Activated CD4-positive, alpha-beta T cell treated with anti-CD3 and anti-CD28 coated beads, Interleukin-2, Interleukin-6, amounts not matched to agents 100 ng/mL and 50 ng/mL, durations not matched to agents 16 hours and 8 hours (primary cell): ENCODE results near the gene RERE.

Source experiments
- DNase-seq: peaks from one replicate; pipeline ENCODE4 v3.0.0-alpha.2; 2020

Gene RERE

DNA sequence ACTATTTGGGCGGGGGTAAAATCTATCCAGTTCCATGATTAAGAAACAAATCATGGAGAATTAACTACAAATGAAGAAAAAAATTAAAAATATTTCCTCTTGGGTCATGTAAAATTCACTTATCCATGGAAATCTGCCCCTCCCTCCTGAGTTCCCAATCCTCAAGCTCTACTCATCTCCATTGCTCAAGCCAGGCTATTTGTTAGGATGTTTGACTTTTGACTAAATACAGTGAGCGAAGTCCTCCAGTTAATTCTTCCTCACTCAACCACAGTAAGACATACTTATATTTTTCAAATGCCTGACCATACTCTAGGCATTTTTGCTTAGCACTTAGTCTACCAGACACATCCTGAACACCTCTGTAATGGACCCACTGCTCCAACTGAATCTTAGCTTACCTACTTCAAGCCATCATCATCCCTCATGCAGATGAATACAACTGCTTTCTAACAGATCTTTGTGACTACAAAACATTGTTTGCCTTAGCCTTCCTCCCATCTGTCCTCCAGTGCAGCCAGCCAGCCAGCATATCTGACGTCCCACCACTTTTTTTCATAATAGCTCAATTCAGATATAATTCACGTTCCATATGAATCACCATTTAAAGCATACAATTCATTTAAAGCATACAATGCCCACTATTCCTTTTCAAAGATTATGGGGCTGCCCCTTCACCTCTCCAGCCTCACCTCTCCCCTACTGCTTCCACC lies 154.2 kb downstream of the RERE start:
- no peak for DNase-seq

DNA sequence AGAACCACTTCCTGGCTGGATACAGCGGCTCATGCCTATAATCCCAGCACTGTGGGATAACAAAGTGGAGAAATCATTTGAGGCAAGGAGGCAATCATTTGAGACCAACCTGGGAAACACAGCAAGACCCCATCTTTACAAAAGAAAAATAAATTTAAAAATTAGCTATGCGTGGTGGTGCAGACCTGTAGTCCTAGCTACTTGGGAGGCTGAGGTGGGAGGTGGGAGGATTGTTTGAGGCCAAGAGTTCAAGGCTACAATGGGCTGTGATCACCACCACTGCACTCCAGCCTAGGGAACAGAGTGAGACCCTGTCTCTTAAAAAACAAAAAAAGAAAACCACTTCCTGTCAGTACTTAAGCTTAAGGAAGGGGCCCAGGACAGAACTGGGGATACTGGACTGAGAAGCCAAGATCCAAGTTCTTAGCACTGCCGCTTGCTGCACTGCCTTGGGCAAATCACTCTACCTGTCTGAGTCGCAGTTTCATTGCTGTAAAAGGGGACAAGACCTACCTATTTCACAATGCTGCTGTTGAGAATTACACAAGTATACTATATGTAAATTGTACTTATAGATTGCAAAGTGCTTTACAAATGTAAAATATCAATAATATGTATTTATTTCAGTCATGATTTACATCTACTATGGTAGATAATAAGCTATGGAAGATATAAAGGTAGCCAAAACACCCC lies 154.9 kb downstream of the RERE start:
- DNase-seq = no peak

DNA sequence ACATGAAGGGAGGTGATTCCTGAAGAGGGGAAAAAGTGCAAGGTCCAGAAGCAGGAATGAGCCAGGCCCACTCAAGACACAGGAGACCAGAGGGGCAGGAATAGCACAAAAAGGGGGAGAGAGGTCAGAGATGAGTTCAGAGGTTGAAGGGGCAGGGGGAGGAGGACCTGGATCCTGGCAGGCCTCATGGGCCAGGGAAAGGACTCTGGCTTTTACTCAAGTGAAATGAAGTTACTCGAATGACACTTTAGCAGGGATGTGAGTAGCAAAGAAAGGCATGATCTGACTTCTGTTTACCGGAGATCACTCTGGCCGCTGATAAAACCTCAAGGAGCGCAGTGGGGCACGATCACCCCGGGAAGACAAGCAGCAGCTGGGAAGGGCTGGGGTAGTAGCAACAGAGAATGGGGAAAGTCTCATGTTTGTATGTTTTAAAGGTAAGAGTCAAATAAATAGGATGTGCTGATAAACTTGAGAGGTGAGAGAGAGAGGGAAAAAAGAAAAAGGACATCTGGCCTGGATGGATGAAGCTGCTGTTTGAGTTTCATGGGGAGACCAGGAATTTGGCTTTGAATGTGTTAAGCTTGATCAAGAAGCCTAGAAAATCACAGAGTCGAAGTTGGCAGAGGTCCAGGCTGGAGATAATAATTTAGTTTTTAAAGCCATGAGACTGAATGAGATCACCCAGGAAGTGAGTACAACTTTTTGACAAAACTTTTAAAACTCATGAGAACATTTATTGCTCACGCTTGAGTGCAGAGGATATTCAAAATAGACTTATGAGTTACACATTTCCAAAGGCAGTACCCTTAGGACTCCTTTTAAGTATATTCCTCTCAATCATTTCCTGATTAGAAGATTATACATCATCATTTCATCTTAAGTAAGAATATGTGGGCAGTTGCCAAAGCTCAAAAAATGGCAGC lies 156.0 kb downstream of the RERE start:
- DNase-seq = peak; percentile 51

- no peak for DNase-seq
Measured at GRCh38 chr1:8660411-8660828, 157.0 kb downstream of the RERE start.

GRCh38 chr1:8659593-8659992 lies 157.8 kb downstream of the RERE start:
- no peak for DNase-seq

DNA sequence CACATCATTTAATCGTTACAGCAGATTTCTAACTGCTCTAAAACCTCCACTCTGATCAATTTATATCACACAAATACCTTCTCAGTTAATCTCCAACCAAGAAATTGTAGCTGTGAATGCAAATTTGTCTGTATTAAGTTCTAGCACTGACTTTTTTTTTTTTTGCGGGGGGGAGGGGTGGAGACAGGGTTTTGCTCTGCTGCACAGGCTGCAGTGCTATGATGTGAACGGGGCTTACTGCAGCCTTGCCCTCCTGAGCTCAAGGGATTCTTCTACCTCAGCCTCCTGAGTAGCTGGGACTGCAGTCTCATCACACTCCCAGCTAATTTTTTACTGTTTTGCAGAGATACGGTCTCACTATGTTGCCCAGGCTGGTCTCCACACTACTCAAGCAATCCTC lies 163.6 kb downstream of the RERE start:
- no peak for DNase-seq

DNA sequence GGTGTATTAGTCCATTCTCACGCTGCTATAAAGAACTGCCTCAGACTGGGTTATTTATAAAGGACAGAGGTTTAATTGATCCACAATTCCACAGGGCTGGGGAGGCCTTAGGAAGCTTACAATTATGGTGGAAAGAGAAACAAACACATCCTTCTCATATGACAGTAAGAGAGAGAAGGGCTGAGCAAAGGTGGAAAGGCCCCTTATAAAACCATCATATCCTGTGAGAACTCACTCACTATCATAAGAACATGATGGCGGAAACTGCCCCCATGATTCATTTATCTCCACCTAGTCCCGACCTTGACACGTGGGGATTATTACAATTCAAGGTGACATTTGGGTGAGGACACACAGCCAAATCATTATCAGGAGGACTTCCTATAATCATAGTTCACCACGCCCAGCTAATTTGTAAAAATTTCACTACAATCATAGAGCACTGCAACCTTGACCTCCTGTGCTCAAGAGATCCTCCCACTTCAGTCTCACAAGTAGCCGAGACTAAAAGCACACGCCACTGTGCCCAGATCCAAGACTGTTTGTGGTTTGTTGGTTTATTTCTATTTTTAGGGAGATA lies 164.9 kb downstream of the RERE start:
- peak; percentile 44 for DNase-seq

- peak; percentile 29 for DNase-seq
Measured at GRCh38 chr1:8651962-8652361, 165.5 kb downstream of the RERE start.

- peak; percentile 38 for DNase-seq
Measured at GRCh38 chr1:8651236-8651890, 166.1 kb downstream of the RERE start.

DNA sequence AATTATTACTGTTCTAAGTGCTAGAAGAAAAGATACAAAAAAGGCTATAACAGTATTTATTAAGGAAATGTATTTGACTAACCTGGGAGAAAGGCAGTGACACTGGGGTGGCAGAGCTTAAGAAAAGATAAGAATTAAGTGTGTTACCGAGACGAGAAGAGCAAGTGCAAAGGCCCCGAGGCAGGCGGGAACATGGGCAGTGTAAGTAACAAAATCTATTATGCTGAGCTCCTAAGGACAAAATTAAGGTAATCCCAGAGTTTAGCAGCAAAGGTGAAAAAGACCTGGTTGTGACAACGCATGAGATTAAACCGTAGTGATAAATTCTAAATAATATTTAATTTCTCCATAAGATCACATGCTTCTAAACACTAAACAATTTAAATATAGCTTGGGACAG lies 167.6 kb downstream of the RERE start:
- no peak for DNase-seq

GRCh38 chr1:8649027-8649426 lies 168.4 kb downstream of the RERE start:
- DNase-seq = peak; percentile 82

- no peak for DNase-seq
Measured at GRCh38 chr1:8646996-8647395, 170.4 kb downstream of the RERE start.

GRCh38 chr1:8646189-8646588 lies 171.3 kb downstream of the RERE start:
- DNase-seq = no peak

- no peak for DNase-seq
Measured at GRCh38 chr1:8643542-8644536, 173.6 kb downstream of the RERE start.

DNA sequence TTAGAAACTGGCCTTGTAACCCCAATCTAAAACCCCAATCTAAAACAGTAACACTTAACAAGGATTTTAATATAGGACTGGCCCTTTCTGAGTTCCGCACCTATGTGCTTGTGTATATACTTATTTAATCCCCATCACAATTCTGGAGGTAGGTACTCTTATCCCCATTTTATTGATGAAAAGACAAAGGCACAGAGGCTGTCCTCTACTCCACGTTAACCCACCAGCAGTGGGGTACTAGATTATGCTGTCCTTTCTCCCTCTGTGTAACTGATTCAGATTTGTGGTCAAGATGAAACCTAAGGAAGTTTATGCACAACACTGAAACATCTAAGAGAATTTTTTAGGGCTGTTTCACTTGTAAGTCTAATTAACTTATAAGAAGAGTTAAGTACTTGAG lies 175.3 kb downstream of the RERE start:
- DNase-seq = no peak

GRCh38 chr1:8641377-8641997 lies 176.0 kb downstream of the RERE start:
- DNase-seq = no peak

GRCh38 chr1:8640950-8641349 lies 176.5 kb downstream of the RERE start:
- DNase-seq = no peak

DNA sequence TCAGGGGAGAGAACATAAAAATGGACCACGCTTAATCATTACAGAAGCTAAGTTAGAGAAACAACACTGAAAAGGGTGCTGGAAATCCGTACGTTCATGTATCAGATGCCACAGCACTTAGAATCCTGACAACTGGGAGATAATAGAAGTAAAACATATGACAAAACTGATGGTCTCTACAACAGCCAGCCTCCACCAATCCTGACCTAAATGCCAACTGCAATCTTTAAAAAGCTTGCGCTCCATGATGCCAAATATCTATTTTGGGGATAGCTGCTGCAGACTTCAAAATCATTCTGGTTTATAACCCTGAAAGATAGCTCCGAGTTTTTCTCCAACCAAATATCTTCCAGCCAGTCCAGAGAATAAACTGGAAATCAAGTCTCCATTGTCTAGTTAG lies 178.3 kb downstream of the RERE start:
- no peak for DNase-seq

DNA sequence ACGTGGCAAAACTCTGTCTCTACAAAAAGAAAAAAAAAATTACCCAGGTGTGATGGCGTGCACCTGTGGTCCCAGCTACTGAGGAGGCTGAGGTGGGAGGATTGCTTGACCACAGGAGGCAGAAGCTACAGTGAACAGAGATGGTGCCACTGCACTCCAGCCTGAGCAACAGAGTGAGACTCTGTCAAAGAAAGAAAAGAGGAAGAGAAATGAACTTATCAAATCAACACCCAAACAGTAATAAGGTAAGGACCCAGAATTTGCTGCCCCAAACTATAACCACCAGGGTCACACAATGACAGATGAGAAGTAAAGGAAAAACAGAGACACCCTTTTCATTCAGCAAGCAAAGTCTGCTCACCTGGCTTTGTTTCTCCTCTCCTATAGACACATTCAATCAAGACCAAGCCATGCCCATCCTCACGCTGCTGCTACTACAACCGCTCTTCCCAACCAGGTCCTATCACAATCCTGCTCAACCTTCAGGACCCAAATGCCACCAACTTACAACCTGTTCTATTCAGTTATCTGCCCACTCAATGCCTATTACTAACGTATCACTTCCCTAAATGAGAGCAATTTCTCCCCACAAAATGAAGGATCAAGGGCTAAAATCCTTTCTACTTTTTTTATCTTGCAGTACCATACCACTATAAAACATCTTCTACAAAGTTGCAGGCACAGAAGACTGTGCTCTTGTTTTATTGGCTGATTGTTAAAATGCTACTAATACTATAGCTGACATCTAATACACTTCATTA lies 183.5 kb downstream of the RERE start:
- no peak for DNase-seq

DNA sequence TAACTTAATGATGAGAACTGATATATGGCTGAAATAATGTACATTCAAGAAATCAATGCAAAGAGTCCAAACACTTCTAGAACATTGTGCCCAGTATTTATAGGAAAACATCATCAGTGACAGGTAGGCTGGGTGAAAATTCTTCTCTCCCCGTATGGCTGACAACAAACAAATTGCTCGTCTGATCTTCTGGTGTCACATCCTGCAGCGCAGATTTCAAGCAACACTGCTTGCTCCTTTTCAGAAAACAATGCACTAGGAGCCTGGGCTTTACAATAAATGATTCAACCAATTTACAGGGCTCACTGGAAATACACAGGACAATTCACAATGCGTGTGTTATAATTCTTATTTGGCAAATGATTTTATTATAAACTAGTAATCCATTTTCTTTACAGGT lies 185.3 kb downstream of the RERE start:
- DNase-seq = no peak
